Panc1 (cell line): ENCODE measurements around the gene LILRA5.

Experiments used
- CTCF ChIP-seq: fragments of 450-650 bp; IDR thresholded peaks from 2 replicates; pipeline ENCODE4 v1.5.1; 2017; ENCODE audit warnings: mild to moderate bottlenecking
- REST ChIP-seq, 2 experiments: IDR thresholded peaks; 2 replicates each; pipeline ENCODE4 v1.6.1; 2011 to 2012; ENCODE audit warnings: low read depth in 2 of 2, control low read depth in 1 of 2, low read length in 1 of 2, mild to moderate bottlenecking in 1 of 2, moderate library complexity in 1 of 2; ENCODE audit not compliant: insufficient read depth in 1 of 2
- SIN3A ChIP-seq: IDR thresholded peaks from 2 replicates; pipeline ENCODE4 v1.6.1; 2012; ENCODE audit warnings: low read depth, mild to moderate bottlenecking, low read length, moderate library complexity, borderline replicate concordance; ENCODE audit not compliant: insufficient read depth

- TF ChIP-seq CTCF (no peak), REST (IDR thresholded peaks at IDR 0.05; ENCODE audit: insufficient read depth in 1 of 2, low read depth in 2 of 2, low read length in 1 of 2) (no peak), SIN3A (no peak)
Observed at GRCh38 chr19:54331626-54332025, 18.7 kb upstream of the LILRA5 start.
